Osteoblast (primary cell): ENCODE measurements around the gene BBOF1. TPM values are rescaled to one million over a fixed set of nuclear protein-coding genes. Genes with fewer than 3 reads are reported as not detected.

Experiments
- DNase-seq: peaks from one replicate; pipeline ENCODE4 v3.0.0; 2011; ENCODE audit warnings: low spot score, mixed read lengths; ENCODE audit not compliant: insufficient read length; ENCODE audit errors: missing footprints
- H2AFZ ChIP-seq: 2 replicates; pipeline ENCODE4 v1.6.0; 2011; ENCODE audit warnings: mild to moderate bottlenecking, low read length
- H3K27ac ChIP-seq: 2 replicates; pipeline ENCODE4 v1.5.1; 2011; ENCODE audit warnings: mild to moderate bottlenecking, low read depth, low read length, moderate library complexity
- H3K27me3 ChIP-seq: 2 replicates; pipeline ENCODE4 v1.6.0; 2012; ENCODE audit warnings: mild to moderate bottlenecking, control low read depth, inconsistent platforms, low read length, moderate library complexity; ENCODE audit not compliant: insufficient read depth
- H3K36me3 ChIP-seq: 2 replicates; pipeline ENCODE4 v1.5.1; 2011; ENCODE audit warnings: mild to moderate bottlenecking, low read length, control low read depth, moderate library complexity; ENCODE audit not compliant: insufficient read depth
- H3K4me1 ChIP-seq: 2 replicates; pipeline ENCODE4 v1.5.1; 2011; ENCODE audit warnings: mild to moderate bottlenecking, low read length, control low read depth, moderate library complexity; ENCODE audit not compliant: insufficient read depth
- H3K4me2 ChIP-seq: 2 replicates; pipeline ENCODE4 v1.6.0; 2011; ENCODE audit warnings: mild to moderate bottlenecking, low read length; ENCODE audit not compliant: insufficient read depth
- H3K4me3 ChIP-seq: fragments of 200-600 bp; sonication (generic); 3 replicates; pipeline ENCODE4 v1.5.1; 2012; ENCODE audit warnings: mild to moderate bottlenecking, low read length, inconsistent platforms; ENCODE audit not compliant: insufficient read depth
- H3K79me2 ChIP-seq: 2 replicates; pipeline ENCODE4 v1.6.0; 2012; ENCODE audit warnings: mild to moderate bottlenecking, low read length, control low read depth, inconsistent platforms; ENCODE audit not compliant: insufficient read depth
- H3K9me3 ChIP-seq: 2 replicates; pipeline ENCODE4 v1.5.1; 2011; ENCODE audit warnings: low read depth, low read length, control low read depth
- H4K20me1 ChIP-seq: 2 replicates; pipeline ENCODE4 v1.6.0; 2012; ENCODE audit warnings: mild to moderate bottlenecking, low read length, control low read depth; ENCODE audit not compliant: insufficient read depth
- total RNA-seq: library from RNA; depleted of rRNA; stranded (reverse); fragments of >200 nt; gene quantifications from 2 replicates; pipeline ENCODE4 v1.2.3, GENCODE V29; 2012
- TF ChIP-seq, protein P1 (sequence below): IDR thresholded peaks from 2 replicates; pipeline ENCODE4 v1.5.1; 2011; ENCODE audit warnings: mild to moderate bottlenecking, low read depth, low read length, moderate library complexity; ENCODE audit errors: extremely low read depth

BBOF1 gene, protein sequence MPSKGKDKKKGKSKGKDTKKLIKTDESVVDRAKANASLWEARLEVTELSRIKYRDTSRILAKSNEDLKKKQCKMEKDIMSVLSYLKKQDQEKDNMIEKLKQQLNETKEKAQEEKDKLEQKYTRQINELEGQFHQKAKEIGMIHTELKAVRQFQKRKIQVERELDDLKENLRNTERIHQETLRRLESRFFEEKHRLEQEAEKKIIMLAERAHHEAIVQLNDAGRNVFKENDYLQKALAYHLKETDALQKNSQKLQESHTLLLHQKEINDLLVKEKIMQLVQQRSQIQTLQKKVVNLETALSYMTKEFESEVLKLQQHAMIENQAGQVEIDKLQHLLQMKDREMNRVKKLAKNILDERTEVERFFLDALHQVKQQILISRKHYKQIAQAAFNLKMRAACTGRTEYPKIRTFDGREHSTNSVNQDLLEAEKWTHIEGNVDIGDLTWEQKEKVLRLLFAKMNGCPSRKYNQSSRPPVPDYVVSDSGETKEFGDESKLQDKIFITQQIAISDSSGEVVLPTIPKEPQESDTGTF
- 14.1 and 15.9 TPM in 2 replicates for total RNA-seq

DNA sequence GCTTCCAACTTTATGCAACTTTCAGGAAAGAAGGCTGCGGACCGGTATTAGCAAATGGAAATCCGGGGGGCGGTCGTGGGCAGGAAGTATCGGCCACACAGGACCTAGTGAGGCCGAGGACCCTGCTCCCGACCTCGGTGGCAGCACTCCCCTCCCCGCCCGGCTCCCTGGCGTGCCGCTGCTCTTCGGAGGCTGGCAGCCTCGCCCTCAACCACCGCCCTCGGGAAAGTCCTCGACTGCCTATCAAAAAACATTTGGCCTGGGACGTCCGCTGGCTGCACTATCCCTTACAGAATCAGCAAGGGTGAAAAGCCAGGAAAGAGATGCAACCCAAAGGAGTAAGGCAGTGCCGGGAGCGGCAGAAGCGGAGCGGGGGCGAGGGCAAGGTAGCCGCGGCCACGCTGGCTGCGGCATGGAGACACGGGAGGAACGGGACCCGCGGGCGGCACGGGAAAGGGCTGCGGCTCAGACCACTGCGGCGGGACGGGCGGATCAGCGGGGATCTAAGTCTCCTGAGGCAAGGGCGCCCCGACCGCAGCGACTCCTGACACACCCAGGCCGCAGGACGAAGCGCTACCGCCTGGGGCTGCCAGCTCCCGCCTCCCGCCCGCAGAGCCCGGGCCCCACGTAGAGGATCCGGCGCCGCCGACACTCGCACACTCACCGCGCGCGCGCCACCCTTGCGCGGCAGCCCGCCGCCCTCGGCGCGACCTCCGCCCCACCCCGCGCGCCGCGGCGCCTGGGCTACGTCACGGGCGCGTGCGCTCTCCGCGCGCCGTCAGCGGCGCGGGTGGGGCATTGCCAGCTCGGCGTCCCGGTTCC, at the start of gene BBOF1, which contains the start of gene ENTPD5:
Gene BBOF1 (plus strand): TSS at position 764 of the 822 bp plus-strand sequence. CDS start 130 bp downstream, outside the sequence.
Gene ENTPD5 (minus strand): TSS at position 703 of the 822 bp plus-strand sequence. CDS start 31,186 bp downstream, outside the sequence.
- Histone ChIP-seq H4K20me1 (no peaks in the 10 kb centered on the region), H2AFZ (peak within 1 kb of the TSS; percentile 94), H3K4me1 (peaks cover 6% of the 10 kb centered on the region), H3K27me3 (no peaks in the 10 kb centered on the region), H3K9me3 (no peaks in the 10 kb centered on the region), H3K27ac (peak within 1 kb of the TSS; percentile 99), H3K4me3 (peak within 1 kb of the TSS; percentile 99), H3K4me2 (peak within 1 kb of the TSS; percentile 98), H3K79me2 (peaks cover 10% of the 10 kb centered on the region), H3K36me3 (peaks cover 6% of the 10 kb centered on the region)
- peak; percentile 99 for DNase-seq
- TF ChIP-seq, protein P1, sequence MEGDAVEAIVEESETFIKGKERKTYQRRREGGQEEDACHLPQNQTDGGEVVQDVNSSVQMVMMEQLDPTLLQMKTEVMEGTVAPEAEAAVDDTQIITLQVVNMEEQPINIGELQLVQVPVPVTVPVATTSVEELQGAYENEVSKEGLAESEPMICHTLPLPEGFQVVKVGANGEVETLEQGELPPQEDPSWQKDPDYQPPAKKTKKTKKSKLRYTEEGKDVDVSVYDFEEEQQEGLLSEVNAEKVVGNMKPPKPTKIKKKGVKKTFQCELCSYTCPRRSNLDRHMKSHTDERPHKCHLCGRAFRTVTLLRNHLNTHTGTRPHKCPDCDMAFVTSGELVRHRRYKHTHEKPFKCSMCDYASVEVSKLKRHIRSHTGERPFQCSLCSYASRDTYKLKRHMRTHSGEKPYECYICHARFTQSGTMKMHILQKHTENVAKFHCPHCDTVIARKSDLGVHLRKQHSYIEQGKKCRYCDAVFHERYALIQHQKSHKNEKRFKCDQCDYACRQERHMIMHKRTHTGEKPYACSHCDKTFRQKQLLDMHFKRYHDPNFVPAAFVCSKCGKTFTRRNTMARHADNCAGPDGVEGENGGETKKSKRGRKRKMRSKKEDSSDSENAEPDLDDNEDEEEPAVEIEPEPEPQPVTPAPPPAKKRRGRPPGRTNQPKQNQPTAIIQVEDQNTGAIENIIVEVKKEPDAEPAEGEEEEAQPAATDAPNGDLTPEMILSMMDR = no peak

DNA sequence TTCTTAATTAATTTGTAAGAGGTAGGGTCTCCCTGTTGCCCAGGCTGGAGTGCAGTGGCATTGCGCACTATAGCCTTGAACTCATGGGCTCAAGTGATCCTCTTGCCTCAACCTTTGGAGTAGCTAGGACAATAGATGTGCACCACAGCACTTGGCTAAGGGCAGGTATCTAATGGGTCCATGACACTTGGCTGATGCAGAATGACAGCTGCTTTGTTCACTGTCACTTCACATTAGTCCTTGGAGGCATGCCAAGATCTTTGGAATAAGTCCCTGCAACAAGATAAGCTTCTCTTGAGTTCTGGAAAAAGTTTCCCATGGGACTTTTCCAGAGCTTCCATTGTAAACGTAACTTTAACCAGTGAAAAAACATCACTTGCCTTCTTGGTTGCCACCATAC, 45.7 kb upstream of the BBOF1 start:
- no peaks in the 10 kb centered on the region for H3K27me3 ChIP-seq
- H3K4me1 ChIP-seq = peaks cover 6% of the 10 kb centered on the region
- peaks cover 30% of the 10 kb centered on the region for H3K36me3 ChIP-seq
- H3K4me2 ChIP-seq = no peak overlapping the region
- TF ChIP-seq, protein P1 = no peak
- DNase-seq = no peak
- H3K9me3 ChIP-seq = no peaks in the 10 kb centered on the region
- no peak overlapping the region for H3K27ac ChIP-seq
- no peak overlapping the region for H2AFZ ChIP-seq
- H4K20me1 ChIP-seq = no peaks in the 10 kb centered on the region
- no peak overlapping the region for H3K4me3 ChIP-seq
- H3K79me2 ChIP-seq = no peaks in the 10 kb centered on the region

DNA sequence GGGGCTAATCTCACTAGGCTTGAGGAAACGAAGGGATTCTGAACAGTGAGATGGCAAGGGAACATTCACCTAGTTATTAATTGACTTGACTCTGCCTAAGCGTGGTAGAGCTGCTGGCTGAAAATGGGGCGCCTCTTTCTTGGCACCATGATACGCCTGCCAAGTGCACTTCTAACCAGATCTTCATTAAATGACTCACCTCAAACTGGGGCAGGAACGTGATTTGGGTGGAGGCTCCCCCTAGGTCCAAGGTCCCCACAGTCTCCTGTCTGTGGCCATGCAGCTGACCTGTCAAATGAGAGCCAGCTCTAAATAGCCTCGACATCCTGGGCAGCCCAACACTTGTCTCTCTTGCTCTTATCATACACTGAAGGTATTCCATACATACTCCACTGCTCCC, 43.0 kb upstream of the BBOF1 start:
- H3K27ac ChIP-seq = no peak overlapping the region
- H3K4me1 ChIP-seq = peaks cover 6% of the 10 kb centered on the region
- H3K4me2 ChIP-seq = no peak overlapping the region
- TF ChIP-seq, protein P1 = no peak
- H3K36me3 ChIP-seq = peaks cover 16% of the 10 kb centered on the region
- no peak overlapping the region for H2AFZ ChIP-seq
- no peak overlapping the region for H3K4me3 ChIP-seq
- H3K79me2 ChIP-seq = no peaks in the 10 kb centered on the region
- no peaks in the 10 kb centered on the region for H3K9me3 ChIP-seq
- no peaks in the 10 kb centered on the region for H4K20me1 ChIP-seq
- H3K27me3 ChIP-seq = no peaks in the 10 kb centered on the region
- no peak for DNase-seq
